ENCODE data around the gene OR51A4.

DNA sequence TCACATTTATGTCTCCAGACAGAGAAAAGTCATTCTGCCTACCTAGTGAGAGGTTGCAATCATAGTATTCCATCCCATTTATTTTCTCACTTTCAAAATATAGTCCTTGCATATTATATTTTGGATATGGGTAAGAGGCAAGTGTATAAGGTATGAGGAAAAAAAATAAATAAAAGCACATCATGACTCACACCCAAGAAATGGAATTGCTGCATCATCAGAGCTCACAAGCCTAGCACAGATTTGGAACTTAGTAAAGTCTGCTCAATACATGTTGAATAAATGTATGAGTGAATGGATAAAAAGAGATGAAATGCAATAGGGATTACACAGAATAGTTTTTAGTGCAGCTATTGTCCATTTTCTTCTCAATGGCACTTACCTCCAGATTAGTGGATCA, 20.8 kb downstream of the OR51A4 start:
- TF ChIP-seq POLR2A (IDR thresholded peaks at IDR 0.05) (no peak), POLR2AphosphoS5 (IDR thresholded peaks at IDR 0.05) (no peak)
